Transverse colon (tissue), 4 donors: ENCODE results near the gene CCNJL. TPM values are rescaled to one million over a fixed set of nuclear protein-coding genes. Genes with fewer than 3 reads are reported as not detected.

Source experiments
- DNase-seq: peaks from one replicate; pipeline ENCODE4 v3.0.0-alpha.2; 2019
- H3K27ac ChIP-seq, 4 donors: fragments of 200-600 bp; sonication (generic); 2 replicates each; pipeline ENCODE4 v1.5.1; 2016 to 2018; ENCODE audit warnings: inconsistent platforms in 4 of 4
- H3K27me3 ChIP-seq: fragments of 200-600 bp; sonication (generic); 2 replicates; pipeline ENCODE4 v1.5.1; 2017; ENCODE audit warnings: inconsistent platforms
- H3K36me3 ChIP-seq, 4 donors: fragments of 200-600 bp; sonication (generic); 2 replicates each; pipeline ENCODE4 v1.5.1; 2017 to 2019; ENCODE audit warnings: inconsistent platforms in 4 of 4
- H3K4me1 ChIP-seq, 4 donors: fragments of 200-600 bp; sonication (generic); 2 replicates each; pipeline ENCODE4 v1.5.1; 2017 to 2020; ENCODE audit warnings: inconsistent platforms in 4 of 4
- H3K4me3 ChIP-seq, 4 donors: fragments of 200-600 bp; sonication (generic); 1 replicate in 1 of 4; 2 replicates in 3 of 4; pipeline versions ENCODE4 v1.5.1 to v1.6.1; 2017 to 2019; ENCODE audit warnings: inconsistent platforms in 4 of 4
- H3K9me3 ChIP-seq, 2 donors: fragments of 200-600 bp; sonication (generic); 2 replicates each; pipeline ENCODE4 v1.5.1; 2017 to 2019; ENCODE audit warnings: inconsistent platforms in 2 of 2
- CTCF ChIP-seq, 5 experiments: fragments of 200-600 bp in 3 of 5; fragments of 450-650 bp in 2 of 5; sonication (generic) in 3 of 5; IDR thresholded peaks; 1 replicate in 2 of 5; 2 replicates in 3 of 5; pipeline ENCODE4 v1.5.1; 2016 to 2017; ENCODE audit warnings: antibody characterized with exemption in 5 of 5, inconsistent platforms in 3 of 5, mild to moderate bottlenecking in 2 of 5, moderate library complexity in 1 of 5
- EP300 ChIP-seq: sonication (generic); formaldehyde crosslinking; IDR thresholded peaks from one replicate; pipeline ENCODE4 v1.6.1; 2017; ENCODE audit warnings: antibody characterized with exemption, low read depth
- POLR2A ChIP-seq: fragments of 450-650 bp; IDR thresholded peaks from one replicate; pipeline ENCODE4 v1.6.1; 2016; ENCODE audit warnings: antibody characterized with exemption, mild to moderate bottlenecking, moderate library complexity
- POLR2AphosphoS5 ChIP-seq, 3 donors: sonication (generic); formaldehyde crosslinking; IDR thresholded peaks; one replicate each; pipeline ENCODE4 v1.6.1; 2016; ENCODE audit warnings: antibody characterized with exemption in 3 of 3
- WGBS, 2 donors: methylation state at CpG; one replicate each; pipeline ENCODE4 v1.1.5; 2018; ENCODE audit warnings: low coverage in 1 of 2; 5-methylcytosine and 5-hydroxymethylcytosine counted together
- in situ Hi-C, 4 donors: fragments of 200-750 bp; cut with MboI; loops; one replicate each; pipeline versions ENCODE4 v1.15.0 to v1.15.1; 2017; ENCODE audit warnings: low sequenced_read_pairs in 3 of 4, low pct_ligation_motif_present in 1 of 4, low pct_unique_long_range_greater_than_20kb in 1 of 4
- intact Hi-C: fragments of 100-400 bp; cut with DNase I; formaldehyde crosslinking; loops from one replicate; pipeline ENCODE4 v1.15.1; 2023; ENCODE audit warnings: low total_unique reads
- total RNA-seq, 4 donors: library from RNA; depleted of rRNA; stranded (reverse); fragments of >200 nt; gene quantifications; one replicate each; pipeline ENCODE4 v1.1.0, GENCODE V29; 2016

Gene CCNJL
- total RNA-seq, 4 donors from 2014 or later = 23.9 to 37.6 (median 28.3) TPM

GRCh38 chr5:160245506-160246086 lies 66.8 kb downstream of the CCNJL start:
- in situ Hi-C loops (no loop called here), intact Hi-C loops (no loop called here)
- DNase-seq = no peak
- Histone ChIP-seq H3K4me1 (peaks cover 0 to 17% (median 8%) of the 10 kb centered on the region in 4 donors), H3K36me3 (no peaks in the 10 kb centered on the region), H3K27me3 (no peaks in the 10 kb centered on the region), H3K9me3 (no peaks in the 10 kb centered on the region), H3K4me3 (no peak overlapping the region), H3K27ac (no peak overlapping the region)
- 80 to 95% methylated on average over 3 to 9 of the region's 9 CpGs for WGBS, 2 donors
- TF ChIP-seq POLR2A = no peak
- TF ChIP-seq POLR2AphosphoS5 (IDR thresholded peaks at IDR 0.05) = no peak
- no peak for TF ChIP-seq EP300
- no peak for TF ChIP-seq CTCF (IDR thresholded peaks at IDR 0.05)

DNA sequence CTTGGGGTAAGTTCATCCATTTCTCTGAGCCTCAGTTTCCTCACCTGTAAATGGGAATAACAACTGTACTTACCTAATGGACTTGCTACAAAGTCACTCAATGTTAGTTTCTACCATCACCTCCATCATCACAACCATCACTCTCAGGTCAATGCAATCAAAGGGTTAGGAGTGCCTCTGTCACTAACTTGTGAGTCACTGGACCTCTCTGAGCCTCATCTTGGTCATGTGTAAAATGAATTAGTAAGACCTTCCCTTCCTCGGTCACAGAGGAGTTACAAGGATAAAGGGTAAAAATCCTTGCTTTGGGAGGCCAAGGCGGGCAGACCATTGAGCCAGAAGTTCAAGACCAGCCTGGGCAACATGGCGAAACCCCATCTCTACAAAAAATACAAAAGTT lies 70.2 kb downstream of the CCNJL start:
- TF ChIP-seq POLR2A (no peak), POLR2AphosphoS5 (IDR thresholded peaks at IDR 0.05) (no peak), CTCF (IDR thresholded peaks at IDR 0.05) (no peak), EP300 (no peak)
- no peak overlapping the region for H3K27ac ChIP-seq
- no peak for DNase-seq
- H3K27me3 ChIP-seq = no peaks in the 10 kb centered on the region
- H3K4me1 ChIP-seq = no peaks in the 10 kb centered on the region
- no peaks in the 10 kb centered on the region for H3K36me3 ChIP-seq
- no peaks in the 10 kb centered on the region for H3K9me3 ChIP-seq
- no peak overlapping the region for H3K4me3 ChIP-seq
- intact Hi-C loops = no loop called here
- in situ Hi-C loops = no loop called here
- 59 to 63% methylated on average over 1 to 3 of the region's 3 CpGs for WGBS, 2 donors

- H3K27me3 ChIP-seq = no peaks in the 10 kb centered on the region
- TF ChIP-seq CTCF (IDR thresholded peaks at IDR 0.05) (no peak), POLR2A (no peak), EP300 (no peak), POLR2AphosphoS5 (IDR thresholded peaks at IDR 0.05) (no peak)
- no peaks in the 10 kb centered on the region for H3K9me3 ChIP-seq
- in situ Hi-C loops = no loop called here
- intact Hi-C loops = no loop called here
- no peak overlapping the region for H3K27ac ChIP-seq
- 13 to 46% methylated on average over 3 of the region's 3 CpGs for WGBS, 2 donors
- H3K4me3 ChIP-seq = no peak overlapping the region
- no peaks in the 10 kb centered on the region for H3K36me3 ChIP-seq
- no peaks in the 10 kb centered on the region for H3K4me1 ChIP-seq
- DNase-seq = no peak
Observed at GRCh38 chr5:160240350-160240749, 72.0 kb downstream of the CCNJL start.

GRCh38 chr5:160237571-160238093 lies 74.7 kb downstream of the CCNJL start:
- H3K4me1 ChIP-seq = no peaks in the 10 kb centered on the region
- no peaks in the 10 kb centered on the region for H3K27me3 ChIP-seq
- no peaks in the 10 kb centered on the region for H3K36me3 ChIP-seq
- no peak overlapping the region for H3K27ac ChIP-seq
- intact Hi-C loops = no loop called here
- 82 to 91% methylated on average over 3 to 5 of the region's 5 CpGs for WGBS, 2 donors
- TF ChIP-seq EP300 = no peak
- TF ChIP-seq CTCF (IDR thresholded peaks at IDR 0.05) = no peak
- no peak for TF ChIP-seq POLR2A
- no peak for TF ChIP-seq POLR2AphosphoS5 (IDR thresholded peaks at IDR 0.05)
- no peaks in the 10 kb centered on the region for H3K9me3 ChIP-seq
- in situ Hi-C loops = no loop called here
- no peak overlapping the region for H3K4me3 ChIP-seq
- DNase-seq = no peak
